GM19035 (cell line): ENCODE measurements around the gene ADAMTS17.

Experiments
- ATAC-seq: cut with Tn5 transposase; IDR thresholded peaks from one replicate; pipeline ENCODE4 v1.9.1; 2021; ENCODE audit not compliant: unreplicated experiment

Gene ADAMTS17

GRCh38 chr15:100277087-100277855, 64.5 kb downstream of the ADAMTS17 start:
- ATAC-seq, result no peak

DNA sequence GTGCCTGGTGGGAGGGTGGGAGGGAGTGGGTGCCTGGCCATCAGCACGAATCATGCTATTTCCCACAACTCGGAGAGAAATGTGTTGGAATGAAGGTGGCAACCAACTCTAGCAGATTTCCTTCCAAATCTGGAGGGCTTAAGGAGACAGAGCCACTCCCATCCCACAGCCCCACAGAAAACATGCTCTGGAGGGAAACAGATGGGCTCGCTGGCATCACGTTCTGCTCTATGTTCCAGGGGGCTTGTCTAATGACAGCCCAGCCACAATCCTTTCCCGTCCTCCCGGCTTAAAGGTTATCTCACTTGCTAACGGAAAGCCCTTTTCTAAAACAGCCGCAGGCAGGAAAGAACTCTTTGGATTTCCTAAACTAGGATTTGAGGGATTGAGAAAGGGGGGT, 65.3 kb downstream of the ADAMTS17 start:
- ATAC-seq, result no peak

DNA sequence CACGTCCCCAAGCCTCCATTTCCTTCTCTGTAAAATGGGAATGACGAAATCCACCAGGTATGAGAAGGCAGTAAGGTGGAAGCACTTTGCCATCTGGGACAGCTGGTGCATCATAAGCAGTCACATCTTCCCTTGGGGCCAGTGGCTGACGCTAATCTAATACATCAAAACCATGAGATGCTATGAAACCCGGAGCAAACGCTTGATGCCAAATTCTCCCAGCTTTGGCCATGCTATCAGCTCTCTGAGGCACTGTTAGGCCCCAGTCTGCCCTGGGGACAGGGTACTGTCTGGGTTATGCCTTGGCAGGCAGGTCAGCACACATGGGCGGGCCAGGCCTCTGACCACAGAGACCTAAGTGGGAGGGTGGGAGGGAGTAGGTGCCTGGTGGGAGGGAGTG, 66.1 kb downstream of the ADAMTS17 start:
- ATAC-seq, result no peak

DNA sequence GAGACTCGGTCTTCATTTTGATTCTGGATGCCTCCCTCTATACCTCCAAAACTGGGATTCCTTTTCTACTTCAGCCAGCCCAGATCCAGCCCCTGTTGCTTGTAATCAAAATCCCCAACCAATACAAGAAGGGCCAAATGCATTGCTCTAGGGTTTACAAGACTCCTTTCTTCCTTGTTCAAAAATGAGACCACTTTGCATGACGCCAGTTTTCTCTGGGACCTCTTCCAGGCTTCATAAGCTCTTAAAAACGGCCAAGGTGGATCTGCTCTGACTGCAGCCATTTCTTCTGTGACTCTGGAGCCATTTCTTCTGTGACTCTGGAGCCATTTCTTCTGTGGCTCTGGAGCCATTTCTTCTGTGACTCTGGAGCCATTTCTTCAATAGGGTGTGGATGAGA, 71.9 kb downstream of the ADAMTS17 start:
- ATAC-seq, result no peak

DNA sequence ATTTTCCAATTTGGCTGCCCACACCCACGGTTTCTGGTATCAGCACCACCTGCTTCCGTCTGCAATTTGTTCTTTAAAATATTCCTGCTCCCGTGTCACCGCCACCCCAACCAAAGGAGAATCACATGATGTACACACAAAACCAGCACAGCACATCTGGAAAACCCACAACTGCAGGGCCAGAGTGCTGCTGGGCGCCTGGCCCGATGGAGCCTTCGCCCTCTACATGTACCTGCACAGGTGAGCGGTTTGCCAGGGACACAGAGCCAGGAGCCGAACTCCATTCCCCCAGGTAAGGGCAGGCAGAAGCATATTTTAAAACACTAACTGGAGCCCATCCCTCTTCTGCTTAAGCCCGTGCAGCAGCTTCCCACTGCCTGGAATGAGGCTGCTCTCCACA, 75.6 kb downstream of the ADAMTS17 start:
- no peak for ATAC-seq

- no peak for ATAC-seq
Measured at GRCh38 chr15:100265641-100266035, 76.1 kb downstream of the ADAMTS17 start.

GRCh38 chr15:100264994-100265640, 76.7 kb downstream of the ADAMTS17 start:
- ATAC-seq, result no peak

DNA sequence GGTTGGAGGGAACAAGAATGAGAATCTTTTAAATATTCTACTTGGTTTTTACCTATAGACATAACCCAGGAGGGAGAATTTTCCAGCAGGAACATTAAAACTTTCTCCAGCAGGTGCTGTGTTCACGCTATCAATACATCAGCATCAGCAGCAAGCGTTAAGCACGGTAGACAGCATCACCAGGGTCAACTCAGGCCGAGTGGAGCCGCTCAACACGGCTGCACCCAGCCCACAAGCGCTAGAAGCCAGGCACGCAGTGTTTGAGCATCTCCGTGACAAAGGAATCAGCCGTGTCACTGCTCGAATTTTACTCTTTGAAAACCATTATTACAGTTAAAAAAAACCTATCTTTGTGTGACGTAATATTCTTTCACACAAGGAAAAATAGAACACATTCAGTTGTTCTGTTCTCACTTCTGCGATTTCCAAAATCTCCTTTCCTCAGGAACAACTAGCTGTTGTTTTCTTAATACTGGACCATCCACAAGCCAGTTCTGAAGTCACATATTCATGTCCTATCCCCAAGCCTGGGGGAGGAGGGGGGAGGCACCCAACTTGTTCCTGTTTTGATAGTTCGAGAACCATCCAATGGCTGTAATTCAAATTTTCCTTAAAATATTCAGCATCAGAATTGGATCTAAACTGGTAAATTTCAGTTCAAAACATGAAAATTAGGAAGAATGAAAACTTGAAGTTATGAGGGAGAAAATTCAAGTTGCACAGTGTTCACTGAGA, 77.9 kb downstream of the ADAMTS17 start:
- ATAC-seq, result no peak

GRCh38 chr15:100263031-100263430, 78.7 kb downstream of the ADAMTS17 start:
- ATAC-seq, result no peak

GRCh38 chr15:100261302-100262240, 80.2 kb downstream of the ADAMTS17 start:
- no peak for ATAC-seq

DNA sequence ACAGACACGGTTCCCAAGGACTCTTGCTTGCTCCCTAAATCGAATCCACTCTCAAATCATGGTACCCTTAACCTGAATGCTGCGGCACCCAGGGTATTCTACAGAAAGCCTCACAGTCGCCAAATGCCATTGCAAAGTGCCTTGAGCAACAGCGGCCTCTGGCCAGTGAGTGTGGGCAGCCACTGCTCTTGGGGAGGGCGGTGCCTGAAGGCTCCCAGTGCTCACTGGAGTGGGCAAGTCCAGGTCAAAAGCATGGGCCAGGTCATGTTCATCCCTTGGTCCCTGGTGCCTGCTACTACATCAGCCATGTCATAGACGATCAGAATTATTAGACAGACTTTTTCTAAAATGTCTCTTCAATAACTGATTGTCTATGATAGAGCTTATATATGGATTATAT, 82.5 kb downstream of the ADAMTS17 start:
- ATAC-seq, result no peak

DNA sequence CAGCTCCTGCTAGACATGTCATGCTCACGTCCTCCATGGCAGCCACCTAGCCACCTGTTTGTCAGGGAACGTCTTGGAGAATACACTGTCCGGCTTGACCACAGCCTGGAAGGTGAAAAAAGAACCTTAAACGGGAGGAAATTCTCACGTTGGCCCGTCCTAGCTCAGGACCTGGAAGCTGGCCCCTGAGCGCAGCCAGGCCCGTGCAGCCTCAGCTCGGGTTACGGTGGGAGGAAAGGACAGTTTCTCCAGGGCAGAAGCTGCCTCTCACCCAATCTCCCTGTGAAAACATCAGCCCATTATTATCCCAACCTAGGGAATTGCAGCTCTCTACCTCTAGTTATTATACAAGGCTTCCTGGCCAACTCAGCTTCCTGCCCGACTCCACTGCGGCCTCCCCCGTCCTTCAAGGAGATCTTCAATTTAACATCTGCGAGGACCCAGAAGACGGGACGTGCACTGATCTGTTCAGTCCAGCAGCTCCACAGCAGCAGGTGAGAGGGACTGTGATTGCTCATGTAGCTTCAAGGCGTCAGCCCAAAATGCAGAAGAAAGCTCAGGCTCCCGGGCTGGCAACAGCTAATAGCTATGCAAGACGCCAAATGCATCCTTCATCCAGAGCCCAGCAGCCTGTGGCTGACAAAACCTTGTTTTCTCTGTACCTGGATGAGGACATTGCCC, 84.7 kb downstream of the ADAMTS17 start:
- ATAC-seq, result no peak

GRCh38 chr15:100256101-100256969, 85.4 kb downstream of the ADAMTS17 start:
- no peak for ATAC-seq

- ATAC-seq, result no peak
Measured at GRCh38 chr15:100255644-100256043, 86.1 kb downstream of the ADAMTS17 start.

GRCh38 chr15:100254691-100255090, 87.1 kb downstream of the ADAMTS17 start:
- ATAC-seq, result no peak

DNA sequence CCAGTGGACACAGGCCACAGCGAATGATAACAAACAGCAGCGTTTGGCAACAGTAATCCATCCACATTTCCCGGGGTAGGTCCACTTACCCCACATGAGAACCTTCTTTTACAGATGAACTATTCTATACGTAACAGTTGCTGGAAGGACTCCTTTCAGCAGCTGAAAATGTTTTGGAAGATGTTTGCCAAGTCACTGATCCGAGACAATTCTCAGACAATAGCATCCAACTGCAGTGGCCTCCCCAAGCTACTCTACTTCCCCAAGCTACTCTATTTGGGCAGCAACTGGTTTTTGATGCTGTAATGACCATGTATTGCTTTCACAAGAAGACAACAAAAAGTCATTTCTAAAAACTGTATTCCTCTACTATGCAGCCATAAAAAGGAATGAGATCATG, 87.5 kb downstream of the ADAMTS17 start:
- no peak for ATAC-seq

GRCh38 chr15:100253640-100254039, 88.1 kb downstream of the ADAMTS17 start:
- no peak for ATAC-seq

DNA sequence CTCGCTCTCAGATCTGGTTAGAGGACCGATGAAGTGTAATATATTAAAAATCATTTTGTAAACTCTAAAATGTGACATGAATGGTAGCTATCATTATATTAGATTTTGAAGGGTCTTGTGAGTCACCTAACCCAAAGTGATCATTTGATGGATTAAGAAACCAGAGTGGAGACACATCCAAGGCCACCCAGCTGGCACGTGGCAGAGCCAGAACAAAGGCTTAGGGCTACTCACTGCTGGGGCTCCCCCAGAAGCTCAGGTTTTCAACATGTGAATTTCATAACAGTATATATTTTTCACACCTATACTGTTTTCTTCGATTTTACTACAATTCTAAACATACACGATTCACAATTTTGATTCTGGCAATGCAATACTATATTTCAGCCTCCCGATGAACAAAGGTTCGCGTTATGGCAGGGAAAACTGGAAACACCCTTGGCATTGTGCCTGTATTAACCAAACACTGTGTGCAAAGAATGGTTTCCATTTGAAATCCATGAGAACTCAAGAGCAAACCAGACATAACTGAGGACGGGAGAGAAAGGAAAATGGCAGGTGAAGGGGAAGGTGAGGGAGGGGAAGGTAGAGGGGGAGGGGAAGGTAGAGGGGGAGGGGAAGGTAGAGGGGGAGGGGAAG, 88.9 kb downstream of the ADAMTS17 start:
- ATAC-seq, result no peak

DNA sequence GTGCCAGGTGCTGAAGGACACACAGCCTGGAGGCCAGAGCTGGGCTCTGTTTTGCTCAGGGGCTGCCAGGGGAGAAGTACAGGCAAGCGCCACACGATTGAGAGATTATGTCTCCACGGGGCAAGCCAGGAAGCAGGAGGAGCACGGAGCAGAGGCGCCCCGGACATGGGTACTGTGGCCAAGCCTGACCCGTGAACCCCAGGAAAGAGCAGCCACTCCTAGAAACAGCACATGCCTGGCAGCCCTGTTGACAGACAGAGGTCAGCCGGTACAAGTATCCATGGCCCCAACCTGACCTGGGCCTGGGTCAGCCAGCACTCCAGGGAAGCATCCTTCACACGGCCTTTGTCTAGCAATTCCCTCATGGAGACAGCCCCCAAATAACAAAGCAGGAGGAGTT, 89.4 kb downstream of the ADAMTS17 start:
- ATAC-seq, result no peak
